Measurements from ENCODE around the gene LMOD1.

Gene LMOD1

GRCh38 chr1:201892211-201892610 lies 54.1 kb downstream of the LMOD1 start:
- DNase-seq (ENCODE audit: low spot score), result no peak

- no peak for DNase-seq (ENCODE audit: low spot score)
Measured at GRCh38 chr1:201891451-201892045, 54.8 kb downstream of the LMOD1 start.

- DNase-seq (ENCODE audit: low spot score), result no peak
Measured at GRCh38 chr1:201890806-201891450, 55.4 kb downstream of the LMOD1 start.

- no peak for DNase-seq (ENCODE audit: low spot score)
Measured at GRCh38 chr1:201890223-201890622, 56.1 kb downstream of the LMOD1 start.

- no peak for DNase-seq (ENCODE audit: low spot score)
Measured at GRCh38 chr1:201889090-201889968, 57.0 kb downstream of the LMOD1 start.

GRCh38 chr1:201888282-201889089 lies 57.9 kb downstream of the LMOD1 start, which contains the start of gene SHISA4:
SHISA4 (plus strand) TSS chr1:201888898; CDS start chr1:201888995, 97 bp downstream.
- peak; percentile 83 for DNase-seq (ENCODE audit: low spot score)

- DNase-seq (ENCODE audit: low spot score), result no peak
Measured at GRCh38 chr1:201887116-201887866, 59.1 kb downstream of the LMOD1 start.

GRCh38 chr1:201886103-201886885 lies 60.1 kb downstream of the LMOD1 start:
- no peak for DNase-seq (ENCODE audit: low spot score)

GRCh38 chr1:201885531-201886075 lies 60.7 kb downstream of the LMOD1 start:
- no peak for DNase-seq (ENCODE audit: low spot score)

- no peak for DNase-seq (ENCODE audit: low spot score)
Measured at GRCh38 chr1:201884425-201884824, 61.9 kb downstream of the LMOD1 start.

- no peak for DNase-seq (ENCODE audit: low spot score)
Measured at GRCh38 chr1:201883786-201884185, 62.6 kb downstream of the LMOD1 start.

GRCh38 chr1:201883266-201883665 lies 63.1 kb downstream of the LMOD1 start:
- DNase-seq (ENCODE audit: low spot score), result no peak

- DNase-seq (ENCODE audit: low spot score), result no peak
Measured at GRCh38 chr1:201882665-201883132, 63.6 kb downstream of the LMOD1 start.

GRCh38 chr1:201881617-201882016 lies 64.7 kb downstream of the LMOD1 start:
- no peak for DNase-seq (ENCODE audit: low spot score)

- DNase-seq (ENCODE audit: low spot score), result no peak
Measured at GRCh38 chr1:201880928-201881571, 65.3 kb downstream of the LMOD1 start.

GRCh38 chr1:201877877-201878401 lies 68.4 kb downstream of the LMOD1 start:
- peak; percentile 61 for DNase-seq (ENCODE audit: low spot score)

GRCh38 chr1:201876148-201876818 lies 70.1 kb downstream of the LMOD1 start:
- DNase-seq (ENCODE audit: low spot score), result no peak

GRCh38 chr1:201874672-201875071 lies 71.7 kb downstream of the LMOD1 start:
- DNase-seq (ENCODE audit: low spot score), result no peak

GRCh38 chr1:201870397-201870796 lies 76.0 kb downstream of the LMOD1 start:
- DNase-seq (ENCODE audit: low spot score), result no peak

Measured in iPS-NIHi11 (cell line).